Astrocyte (in vitro differentiated cells and primary cell): ENCODE results near the gene RASA2. TPM values are rescaled to one million over a fixed set of nuclear protein-coding genes. Genes with fewer than 3 reads are reported as not detected.
A peak's percentile ranks its signal among the peaks of the same experiment; 100 is the strongest.

Experiments used
- DNase-seq: peaks from one replicate; pipeline ENCODE4 v3.0.0-alpha.2; 2010; ENCODE audit warnings: low read depth
- FAIRE-seq: peaks from 2 replicates; lab custom pipeline; 2011; peaks lifted over from hg19 to GRCh38; lab: Jason Lieb, UNC
- H2AFZ ChIP-seq: 2 replicates; pipeline ENCODE4 v1.6.0; 2012; ENCODE audit warnings: low read depth, low read length, inconsistent platforms
- H3K27ac ChIP-seq: 2 replicates; pipeline ENCODE4 v1.5.1; 2011; ENCODE audit warnings: low read depth, low read length, inconsistent platforms
- H3K27me3 ChIP-seq: 2 replicates; pipeline ENCODE4 v1.6.0; 2011; ENCODE audit warnings: low read length, inconsistent platforms; ENCODE audit not compliant: insufficient read depth
- H3K36me3 ChIP-seq: 2 replicates; pipeline ENCODE4 v1.5.1; 2011; ENCODE audit warnings: low read length, inconsistent platforms; ENCODE audit not compliant: insufficient read depth
- H3K4me1 ChIP-seq: 2 replicates; pipeline ENCODE4 v1.5.1; 2011; ENCODE audit warnings: low read length, inconsistent platforms; ENCODE audit not compliant: insufficient read depth
- H3K4me2 ChIP-seq: 2 replicates; pipeline ENCODE4 v1.6.0; 2012; ENCODE audit warnings: low read length, inconsistent platforms
- H3K4me3 ChIP-seq: 2 replicates; pipeline ENCODE4 v1.5.1; 2011; ENCODE audit warnings: low read depth, mild to moderate bottlenecking, low read length, inconsistent platforms; ENCODE audit not compliant: insufficient read depth
- H3K79me2 ChIP-seq: 2 replicates; pipeline ENCODE4 v1.6.0; 2012; ENCODE audit warnings: mild to moderate bottlenecking, low read length, inconsistent platforms; ENCODE audit not compliant: insufficient read depth
- H3K9ac ChIP-seq: 2 replicates; pipeline ENCODE4 v1.6.0; 2012; ENCODE audit warnings: mild to moderate bottlenecking, low read length, inconsistent platforms
- H3K9me3 ChIP-seq: 2 replicates; pipeline ENCODE4 v1.5.1; 2012; ENCODE audit warnings: low read depth, mild to moderate bottlenecking, low read length, inconsistent platforms; ENCODE audit not compliant: insufficient read depth
- H4K20me1 ChIP-seq: 2 replicates; pipeline ENCODE4 v1.6.0; 2012; ENCODE audit warnings: low read length, inconsistent platforms; ENCODE audit not compliant: insufficient read depth
- H3K27ac Mint-ChIP-seq: one replicate; pipeline ENCODE4 v1.8.0; 2021; ENCODE audit warnings: mild to moderate bottlenecking, mixed read lengths; ENCODE audit not compliant: unreplicated experiment
- H3K27me3 Mint-ChIP-seq: one replicate; pipeline ENCODE4 v1.8.0; 2021; ENCODE audit warnings: low read depth, mixed read lengths; ENCODE audit not compliant: unreplicated experiment
- H3K36me3 Mint-ChIP-seq: one replicate; pipeline ENCODE4 v1.8.0; 2021; ENCODE audit warnings: low read depth, mixed read lengths; ENCODE audit not compliant: unreplicated experiment
- H3K4me1 Mint-ChIP-seq: one replicate; pipeline ENCODE4 v1.8.0; 2021; ENCODE audit warnings: low read depth, mixed read lengths; ENCODE audit not compliant: unreplicated experiment
- H3K4me3 Mint-ChIP-seq: one replicate; pipeline ENCODE4 v1.8.0; 2021; ENCODE audit warnings: mild to moderate bottlenecking, moderate library complexity, mixed read lengths; ENCODE audit not compliant: unreplicated experiment
- H3K9me3 Mint-ChIP-seq: one replicate; pipeline ENCODE4 v1.8.0; 2021; ENCODE audit warnings: mild to moderate bottlenecking, mixed read lengths; ENCODE audit not compliant: unreplicated experiment
- CTCF ChIP-seq: IDR thresholded peaks from 2 replicates; pipeline ENCODE4 v1.5.1; 2011; ENCODE audit warnings: low read depth, mild to moderate bottlenecking, inconsistent platforms, low read length, moderate library complexity; ENCODE audit not compliant: insufficient read depth
- EZH2 ChIP-seq: IDR thresholded peaks from 2 replicates; pipeline ENCODE4 v1.6.1; 2012; ENCODE audit warnings: mild to moderate bottlenecking, low read length, inconsistent platforms; ENCODE audit not compliant: insufficient read depth
- total RNA-seq: library from RNA; stranded (reverse); gene quantifications from 2 replicates; pipeline ENCODE4 v1.2.1, GENCODE V29; 2021

RASA2 gene
- total RNA-seq, 1 donor from 2014 or later, result 19.0 TPM

GRCh38 chr3:141469720-141470119, 17.1 kb upstream of the RASA2 start:
- Mint-ChIP-seq H3K4me1 (peaks cover 8% of the 10 kb centered on the region), H3K4me3 (no peak overlapping the region), H3K27ac (no peak overlapping the region), H3K36me3 (no peaks in the 10 kb centered on the region), H3K9me3 (peaks cover 3% of the 10 kb centered on the region), H3K27me3 (no peaks in the 10 kb centered on the region)
- no peaks in the 10 kb centered on the region for H4K20me1 ChIP-seq
- FAIRE-seq (peak; percentile 76), DNase-seq (peak; percentile 30)
- no peak for TF ChIP-seq CTCF
- TF ChIP-seq EZH2, result no peak
- peaks cover 16% of the 10 kb centered on the region for H3K4me1 ChIP-seq
- H3K4me3 ChIP-seq, result no peak overlapping the region
- H3K9ac ChIP-seq, result no peak overlapping the region
- H2AFZ ChIP-seq, result no peak overlapping the region
- H3K4me2 ChIP-seq, result no peak overlapping the region
- H3K27ac ChIP-seq, result peak overlapping the region; percentile 15
- H3K27me3 ChIP-seq, result no peaks in the 10 kb centered on the region
- no peaks in the 10 kb centered on the region for H3K79me2 ChIP-seq
- no peaks in the 10 kb centered on the region for H3K36me3 ChIP-seq
- no peaks in the 10 kb centered on the region for H3K9me3 ChIP-seq

GRCh38 chr3:141471160-141471559, 15.7 kb upstream of the RASA2 start:
- no peaks in the 10 kb centered on the region for H3K36me3 Mint-ChIP-seq
- FAIRE-seq, result no peak
- H3K79me2 ChIP-seq, result no peaks in the 10 kb centered on the region
- TF ChIP-seq EZH2, result no peak
- TF ChIP-seq CTCF, result no peak
- H3K9me3 ChIP-seq, result no peaks in the 10 kb centered on the region
- peaks cover 9% of the 10 kb centered on the region for H3K4me1 ChIP-seq
- H3K27ac ChIP-seq, result peak overlapping the region; percentile 51
- H3K27me3 ChIP-seq, result no peaks in the 10 kb centered on the region
- H3K9me3 Mint-ChIP-seq, result peaks cover 3% of the 10 kb centered on the region
- H3K36me3 ChIP-seq, result no peaks in the 10 kb centered on the region
- no peak overlapping the region for H3K9ac ChIP-seq
- H3K4me3 Mint-ChIP-seq, result no peak overlapping the region
- H3K4me3 ChIP-seq, result no peak overlapping the region
- no peaks in the 10 kb centered on the region for H4K20me1 ChIP-seq
- peaks cover under 1% of the 10 kb centered on the region for H3K4me1 Mint-ChIP-seq
- peak overlapping the region; percentile 15 for H3K27ac Mint-ChIP-seq
- H2AFZ ChIP-seq, result no peak overlapping the region
- peak overlapping the region; percentile 23 for H3K4me2 ChIP-seq
- peak; percentile 39 for DNase-seq
- H3K27me3 Mint-ChIP-seq, result no peaks in the 10 kb centered on the region

GRCh38 chr3:141476033-141476432, 10.8 kb upstream of the RASA2 start:
- Mint-ChIP-seq H3K36me3 (no peaks in the 10 kb centered on the region), H3K27me3 (no peaks in the 10 kb centered on the region), H3K9me3 (no peaks in the 10 kb centered on the region), H3K27ac (no peak overlapping the region), H3K4me1 (peaks cover 14% of the 10 kb centered on the region), H3K4me3 (peak overlapping the region; percentile 30)
- H4K20me1 ChIP-seq, result no peaks in the 10 kb centered on the region
- no peaks in the 10 kb centered on the region for H3K27me3 ChIP-seq
- H3K36me3 ChIP-seq, result no peaks in the 10 kb centered on the region
- H3K9ac ChIP-seq, result no peak overlapping the region
- FAIRE-seq, result no peak
- no peak for DNase-seq
- no peak overlapping the region for H2AFZ ChIP-seq
- peaks cover 10% of the 10 kb centered on the region for H3K4me1 ChIP-seq
- no peak overlapping the region for H3K4me3 ChIP-seq
- TF ChIP-seq CTCF (no peak), EZH2 (no peak)
- no peaks in the 10 kb centered on the region for H3K9me3 ChIP-seq
- H3K27ac ChIP-seq, result no peak overlapping the region
- H3K4me2 ChIP-seq, result no peak overlapping the region
- H3K79me2 ChIP-seq, result no peaks in the 10 kb centered on the region
